ENCODE measurements around the gene ATPAF2.

DNA sequence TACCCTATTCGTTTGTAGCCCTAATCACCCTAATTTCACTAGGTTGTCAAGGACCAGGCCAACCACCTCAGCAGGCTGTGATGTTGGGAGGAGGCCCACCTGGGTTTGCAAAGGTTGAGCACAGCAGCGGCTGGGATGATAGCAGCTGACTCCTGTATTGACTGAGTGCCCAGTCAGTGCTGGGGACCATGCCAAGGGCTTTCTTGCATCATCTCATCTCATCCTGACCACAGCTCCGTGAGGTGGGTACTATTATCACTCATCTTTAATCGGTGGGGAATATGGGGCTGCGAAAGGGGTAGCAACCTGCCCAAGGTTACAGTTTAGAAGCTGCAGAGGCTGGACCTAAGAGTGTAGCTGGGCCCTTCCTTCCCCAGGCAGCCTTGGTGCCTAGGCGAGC is 11.7 kb downstream of the ATPAF2 start:
- no peak for TF ChIP-seq POLR2AphosphoS5 (IDR thresholded peaks at IDR 0.05; ENCODE audit: insufficient read depth, low read depth, low read length)
- TF ChIP-seq POLR2A (IDR thresholded peaks at IDR 0.05; ENCODE audit: low read depth, low read length): no peak
- TF ChIP-seq, protein P1, sequence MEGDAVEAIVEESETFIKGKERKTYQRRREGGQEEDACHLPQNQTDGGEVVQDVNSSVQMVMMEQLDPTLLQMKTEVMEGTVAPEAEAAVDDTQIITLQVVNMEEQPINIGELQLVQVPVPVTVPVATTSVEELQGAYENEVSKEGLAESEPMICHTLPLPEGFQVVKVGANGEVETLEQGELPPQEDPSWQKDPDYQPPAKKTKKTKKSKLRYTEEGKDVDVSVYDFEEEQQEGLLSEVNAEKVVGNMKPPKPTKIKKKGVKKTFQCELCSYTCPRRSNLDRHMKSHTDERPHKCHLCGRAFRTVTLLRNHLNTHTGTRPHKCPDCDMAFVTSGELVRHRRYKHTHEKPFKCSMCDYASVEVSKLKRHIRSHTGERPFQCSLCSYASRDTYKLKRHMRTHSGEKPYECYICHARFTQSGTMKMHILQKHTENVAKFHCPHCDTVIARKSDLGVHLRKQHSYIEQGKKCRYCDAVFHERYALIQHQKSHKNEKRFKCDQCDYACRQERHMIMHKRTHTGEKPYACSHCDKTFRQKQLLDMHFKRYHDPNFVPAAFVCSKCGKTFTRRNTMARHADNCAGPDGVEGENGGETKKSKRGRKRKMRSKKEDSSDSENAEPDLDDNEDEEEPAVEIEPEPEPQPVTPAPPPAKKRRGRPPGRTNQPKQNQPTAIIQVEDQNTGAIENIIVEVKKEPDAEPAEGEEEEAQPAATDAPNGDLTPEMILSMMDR (IDR thresholded peaks at IDR 0.05; ENCODE audit: extremely low read depth in 1 of 2, insufficient read depth in 1 of 2, low read depth in 1 of 2, low read length in 2 of 2): no peak
- TF ChIP-seq MYC (IDR thresholded peaks at IDR 0.05; ENCODE audit: low read depth, low read length): no peak

All from endothelial cell of umbilical vein (primary cell).